Osteoblast (primary cell): ENCODE data around the gene KRT17. TPM values are rescaled to one million over a fixed set of nuclear protein-coding genes. Genes with fewer than 3 reads are reported as not detected.
"Not testable (repeated sequence)": the region's sequence is repeated elsewhere in the genome, so short reads cannot be mapped to it uniquely, and the experiment has no call there.

Experiments used
- DNase-seq: peaks from one replicate; pipeline ENCODE4 v3.0.0; 2011; ENCODE audit warnings: low spot score, mixed read lengths; ENCODE audit not compliant: insufficient read length; ENCODE audit errors: missing footprints
- H2AFZ ChIP-seq: 2 replicates; pipeline ENCODE4 v1.6.0; 2011; ENCODE audit warnings: mild to moderate bottlenecking, low read length
- H3K27ac ChIP-seq: 2 replicates; pipeline ENCODE4 v1.5.1; 2011; ENCODE audit warnings: mild to moderate bottlenecking, low read depth, low read length, moderate library complexity
- H3K27me3 ChIP-seq: 2 replicates; pipeline ENCODE4 v1.6.0; 2012; ENCODE audit warnings: mild to moderate bottlenecking, control low read depth, inconsistent platforms, low read length, moderate library complexity; ENCODE audit not compliant: insufficient read depth
- H3K36me3 ChIP-seq: 2 replicates; pipeline ENCODE4 v1.5.1; 2011; ENCODE audit warnings: mild to moderate bottlenecking, low read length, control low read depth, moderate library complexity; ENCODE audit not compliant: insufficient read depth
- H3K4me1 ChIP-seq: 2 replicates; pipeline ENCODE4 v1.5.1; 2011; ENCODE audit warnings: mild to moderate bottlenecking, low read length, control low read depth, moderate library complexity; ENCODE audit not compliant: insufficient read depth
- H3K4me2 ChIP-seq: 2 replicates; pipeline ENCODE4 v1.6.0; 2011; ENCODE audit warnings: mild to moderate bottlenecking, low read length; ENCODE audit not compliant: insufficient read depth
- H3K4me3 ChIP-seq: fragments of 200-600 bp; sonication (generic); 3 replicates; pipeline ENCODE4 v1.5.1; 2012; ENCODE audit warnings: mild to moderate bottlenecking, low read length, inconsistent platforms; ENCODE audit not compliant: insufficient read depth
- H3K79me2 ChIP-seq: 2 replicates; pipeline ENCODE4 v1.6.0; 2012; ENCODE audit warnings: mild to moderate bottlenecking, low read length, control low read depth, inconsistent platforms; ENCODE audit not compliant: insufficient read depth
- H3K9me3 ChIP-seq: 2 replicates; pipeline ENCODE4 v1.5.1; 2011; ENCODE audit warnings: low read depth, low read length, control low read depth
- H4K20me1 ChIP-seq: 2 replicates; pipeline ENCODE4 v1.6.0; 2012; ENCODE audit warnings: mild to moderate bottlenecking, low read length, control low read depth; ENCODE audit not compliant: insufficient read depth
- total RNA-seq: library from RNA; depleted of rRNA; stranded (reverse); fragments of >200 nt; gene quantifications from 2 replicates; pipeline ENCODE4 v1.2.3, GENCODE V29; 2012
- TF ChIP-seq, protein P1 (sequence below): IDR thresholded peaks from 2 replicates; pipeline ENCODE4 v1.5.1; 2011; ENCODE audit warnings: mild to moderate bottlenecking, low read depth, low read length, moderate library complexity; ENCODE audit errors: extremely low read depth

Gene KRT17
- total RNA-seq, 1 donor, result 4.3 TPM

- H3K9me3 ChIP-seq, result no peaks in the 10 kb centered on the region
- no peak within 1 kb of the TSS for H3K27ac ChIP-seq
- TF ChIP-seq, protein P1, sequence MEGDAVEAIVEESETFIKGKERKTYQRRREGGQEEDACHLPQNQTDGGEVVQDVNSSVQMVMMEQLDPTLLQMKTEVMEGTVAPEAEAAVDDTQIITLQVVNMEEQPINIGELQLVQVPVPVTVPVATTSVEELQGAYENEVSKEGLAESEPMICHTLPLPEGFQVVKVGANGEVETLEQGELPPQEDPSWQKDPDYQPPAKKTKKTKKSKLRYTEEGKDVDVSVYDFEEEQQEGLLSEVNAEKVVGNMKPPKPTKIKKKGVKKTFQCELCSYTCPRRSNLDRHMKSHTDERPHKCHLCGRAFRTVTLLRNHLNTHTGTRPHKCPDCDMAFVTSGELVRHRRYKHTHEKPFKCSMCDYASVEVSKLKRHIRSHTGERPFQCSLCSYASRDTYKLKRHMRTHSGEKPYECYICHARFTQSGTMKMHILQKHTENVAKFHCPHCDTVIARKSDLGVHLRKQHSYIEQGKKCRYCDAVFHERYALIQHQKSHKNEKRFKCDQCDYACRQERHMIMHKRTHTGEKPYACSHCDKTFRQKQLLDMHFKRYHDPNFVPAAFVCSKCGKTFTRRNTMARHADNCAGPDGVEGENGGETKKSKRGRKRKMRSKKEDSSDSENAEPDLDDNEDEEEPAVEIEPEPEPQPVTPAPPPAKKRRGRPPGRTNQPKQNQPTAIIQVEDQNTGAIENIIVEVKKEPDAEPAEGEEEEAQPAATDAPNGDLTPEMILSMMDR, result no peak
- no peak within 1 kb of the TSS for H2AFZ ChIP-seq
- no peaks in the 10 kb centered on the region for H4K20me1 ChIP-seq
- H3K4me2 ChIP-seq, result no peak within 1 kb of the TSS
- H3K4me3 ChIP-seq, result no peak within 1 kb of the TSS
- DNase-seq, result no peak
- peaks cover 3% of the 10 kb centered on the region for H3K4me1 ChIP-seq
- H3K27me3 ChIP-seq, result peaks cover 16% of the 10 kb centered on the region
- H3K79me2 ChIP-seq, result no peaks in the 10 kb centered on the region
- H3K36me3 ChIP-seq, result no peaks in the 10 kb centered on the region
Measured at GRCh38 chr17:41586863-41587495, 37.4 kb downstream of the KRT17 start, which contains the start of gene KRT14. Gene KRT14, minus strand, starts transcription at chr17:41586895. Its CDS starts 61 bp downstream, at chr17:41586834.

DNA sequence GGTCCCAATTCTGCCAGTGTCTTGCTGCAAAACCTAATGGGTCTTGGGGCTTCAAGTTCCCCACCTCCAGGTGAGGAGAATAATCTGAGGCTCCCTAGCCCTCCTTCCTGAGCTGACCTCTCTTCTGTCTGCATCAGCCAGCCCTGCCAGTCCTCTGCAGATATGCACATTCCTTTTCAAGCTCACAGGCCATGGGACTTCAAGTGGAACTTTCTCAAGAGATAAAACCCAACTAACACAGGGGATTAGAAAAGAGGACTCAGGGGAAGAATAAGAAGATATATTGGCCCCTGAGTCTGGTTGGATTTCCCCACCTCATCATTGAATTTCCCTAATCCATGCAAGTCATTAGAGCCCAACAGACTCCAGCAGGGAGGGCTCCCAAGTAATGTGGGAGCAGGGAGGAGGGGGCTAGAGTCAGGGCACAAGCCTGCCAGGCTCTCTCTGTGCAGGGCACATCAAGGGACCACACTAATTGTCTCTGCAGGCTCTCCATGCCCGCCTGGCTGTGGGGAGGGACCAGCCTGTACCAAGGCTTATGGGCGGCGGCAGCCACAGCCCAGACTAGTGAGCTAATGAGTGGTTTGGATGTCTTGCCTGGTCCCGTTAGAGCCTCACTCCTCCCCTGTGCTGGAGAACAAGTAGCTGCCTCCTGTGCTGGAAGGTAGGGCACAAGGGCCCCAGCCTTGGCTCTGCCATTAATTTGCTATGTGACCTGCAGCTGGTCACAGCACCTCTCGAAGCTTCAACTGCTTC lies 38.9 kb downstream of the KRT17 start:
- Histone ChIP-seq H3K9me3 (no peaks in the 10 kb centered on the region), H2AFZ (no peak overlapping the region), H3K4me3 (no peak overlapping the region), H3K4me1 (peaks cover 3% of the 10 kb centered on the region), H3K27me3 (peaks cover 16% of the 10 kb centered on the region), H3K36me3 (no peaks in the 10 kb centered on the region), H3K27ac (no peak overlapping the region), H4K20me1 (no peaks in the 10 kb centered on the region), H3K4me2 (no peak overlapping the region), H3K79me2 (no peaks in the 10 kb centered on the region)
- TF ChIP-seq, protein P1, result no peak
- no peak for DNase-seq

DNA sequence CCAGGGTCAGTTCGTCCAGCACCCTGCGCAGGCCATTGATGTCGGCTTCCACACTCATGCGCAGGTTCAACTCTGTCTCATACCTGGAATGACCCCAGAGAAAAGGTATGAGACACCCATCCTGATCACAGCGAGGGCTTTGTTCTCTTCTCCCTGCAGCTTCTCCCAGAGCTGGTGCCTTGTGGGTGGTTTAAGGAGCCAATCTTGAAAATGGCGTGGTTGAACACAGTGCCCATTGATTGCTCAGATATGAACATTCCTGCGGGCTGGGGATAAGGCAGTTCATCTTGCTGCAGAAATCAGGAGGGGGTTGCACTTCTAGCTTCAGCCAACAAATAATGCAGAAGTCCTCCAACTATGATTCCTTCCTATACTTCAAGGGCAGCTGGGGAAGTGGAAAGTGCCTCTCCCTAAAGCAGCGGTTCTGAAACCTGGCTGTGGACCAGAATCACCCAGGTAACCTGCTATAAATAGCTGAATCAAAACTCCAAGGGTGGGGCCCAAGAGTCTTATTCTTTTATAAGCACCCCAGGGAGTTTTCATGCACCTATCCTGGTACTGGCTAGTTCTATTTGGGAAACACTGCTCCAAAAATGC lies 39.9 kb downstream of the KRT17 start:
- peaks cover 16% of the 10 kb centered on the region for H3K27me3 ChIP-seq
- not testable (repeated sequence) for H3K4me1 ChIP-seq, H3K9me3 ChIP-seq, H3K4me3 ChIP-seq, H3K79me2 ChIP-seq, DNase-seq, H3K36me3 ChIP-seq, H3K27ac ChIP-seq, H3K4me2 ChIP-seq, H4K20me1 ChIP-seq, H2AFZ ChIP-seq

GRCh38 chr17:41583137-41584127 lies 40.9 kb downstream of the KRT17 start:
- no peak overlapping the region for H3K4me2 ChIP-seq

GRCh38 chr17:41582061-41582968 lies 42.1 kb downstream of the KRT17 start:
- not testable (repeated sequence) for H3K4me3 ChIP-seq, H3K9me3 ChIP-seq, H3K4me2 ChIP-seq, H3K79me2 ChIP-seq, DNase-seq, H2AFZ ChIP-seq, H4K20me1 ChIP-seq, H3K4me1 ChIP-seq, H3K36me3 ChIP-seq, H3K27ac ChIP-seq
- peaks cover 15% of the 10 kb centered on the region for H3K27me3 ChIP-seq

More at GRCh38 chr17:41583137-41584127, 40.9 kb downstream of the KRT17 start:
- Histone ChIP-seq H3K9me3 (no peaks in the 10 kb centered on the region), H3K27me3 (peaks cover 13% of the 10 kb centered on the region), H3K27ac (no peak overlapping the region), H3K4me3 (no peak overlapping the region), H3K36me3 (no peaks in the 10 kb centered on the region), H2AFZ (no peak overlapping the region), H3K79me2 (no peaks in the 10 kb centered on the region), H4K20me1 (no peaks in the 10 kb centered on the region), H3K4me1 (peaks cover 6% of the 10 kb centered on the region)
- DNase-seq, result no peak
- TF ChIP-seq, protein P1, result no peak
